AG10803 (cell line): ENCODE results near the gene GALNT2.

Experiments
- DNase-seq: peaks from one replicate; pipeline ENCODE4 v3.0.0; 2010; ENCODE audit warnings: low read depth
- H3K4me3 ChIP-seq: 2 replicates; pipeline ENCODE4 v1.5.1; 2011; ENCODE audit warnings: mild to moderate bottlenecking, low read length, control low read depth
- TF ChIP-seq, protein P1 (sequence below): conservative IDR thresholded peaks from 2 replicates; pipeline ENCODE4 v1.5.1; 2011; ENCODE audit warnings: mild to moderate bottlenecking, low read length, control low read depth, inconsistent platforms

The GALNT2 gene

GRCh38 chr1:230155021-230155420 lies 88.0 kb downstream of the GALNT2 start:
- no peak for DNase-seq
- TF ChIP-seq, protein P1, sequence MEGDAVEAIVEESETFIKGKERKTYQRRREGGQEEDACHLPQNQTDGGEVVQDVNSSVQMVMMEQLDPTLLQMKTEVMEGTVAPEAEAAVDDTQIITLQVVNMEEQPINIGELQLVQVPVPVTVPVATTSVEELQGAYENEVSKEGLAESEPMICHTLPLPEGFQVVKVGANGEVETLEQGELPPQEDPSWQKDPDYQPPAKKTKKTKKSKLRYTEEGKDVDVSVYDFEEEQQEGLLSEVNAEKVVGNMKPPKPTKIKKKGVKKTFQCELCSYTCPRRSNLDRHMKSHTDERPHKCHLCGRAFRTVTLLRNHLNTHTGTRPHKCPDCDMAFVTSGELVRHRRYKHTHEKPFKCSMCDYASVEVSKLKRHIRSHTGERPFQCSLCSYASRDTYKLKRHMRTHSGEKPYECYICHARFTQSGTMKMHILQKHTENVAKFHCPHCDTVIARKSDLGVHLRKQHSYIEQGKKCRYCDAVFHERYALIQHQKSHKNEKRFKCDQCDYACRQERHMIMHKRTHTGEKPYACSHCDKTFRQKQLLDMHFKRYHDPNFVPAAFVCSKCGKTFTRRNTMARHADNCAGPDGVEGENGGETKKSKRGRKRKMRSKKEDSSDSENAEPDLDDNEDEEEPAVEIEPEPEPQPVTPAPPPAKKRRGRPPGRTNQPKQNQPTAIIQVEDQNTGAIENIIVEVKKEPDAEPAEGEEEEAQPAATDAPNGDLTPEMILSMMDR: no peak
- H3K4me3 ChIP-seq: no peak overlapping the region

GRCh38 chr1:230156068-230156467 lies 89.0 kb downstream of the GALNT2 start:
- no peak overlapping the region for H3K4me3 ChIP-seq
- TF ChIP-seq, protein P1: no peak
- no peak for DNase-seq

GRCh38 chr1:230156536-230156935 lies 89.5 kb downstream of the GALNT2 start:
- TF ChIP-seq, protein P1: no peak
- H3K4me3 ChIP-seq: no peak overlapping the region
- DNase-seq: no peak

DNA sequence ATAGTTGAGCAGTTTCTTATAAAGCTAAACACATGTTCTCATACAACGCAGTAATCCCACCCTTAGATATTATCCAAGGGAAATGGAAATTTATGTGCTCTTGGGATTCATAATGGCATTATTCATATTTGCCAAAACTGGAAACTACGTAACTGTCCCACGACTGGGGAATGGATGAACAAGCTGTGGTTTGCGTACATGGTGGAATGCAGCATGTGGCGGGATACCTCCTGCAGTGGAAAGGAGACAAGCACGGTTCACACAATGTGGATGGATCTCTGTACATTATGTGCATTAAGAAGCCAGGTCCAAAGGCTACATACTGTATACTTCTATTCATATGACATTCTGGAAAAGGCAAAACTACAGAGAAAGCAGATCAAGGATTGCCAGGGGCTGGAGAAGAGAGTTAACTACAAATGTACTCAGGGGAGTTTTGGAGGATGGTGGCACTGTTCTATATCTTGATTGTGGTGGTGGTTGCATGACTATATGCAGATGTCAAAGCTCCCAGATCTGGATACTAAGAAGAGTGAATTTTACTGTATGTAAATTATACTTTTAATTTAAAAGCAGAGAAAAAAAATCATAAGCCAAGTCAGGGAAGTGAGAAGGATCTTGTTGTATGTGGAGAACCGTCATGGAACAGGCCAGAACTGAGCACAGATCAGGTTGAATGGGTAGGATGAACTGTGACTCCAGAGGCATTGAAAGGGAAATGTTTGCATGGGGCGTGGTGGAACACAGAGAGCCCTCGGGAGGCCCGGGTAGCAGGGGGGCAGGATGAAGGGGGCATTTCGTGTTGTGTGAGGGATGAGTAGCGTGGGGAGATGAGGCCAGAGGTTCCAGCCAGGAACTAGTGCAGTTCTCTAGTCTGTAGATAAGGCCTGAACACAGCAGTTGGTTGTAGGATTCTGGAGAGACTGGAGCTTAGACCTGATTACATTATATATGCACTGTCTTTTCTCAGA lies 90.7 kb downstream of the GALNT2 start:
- H3K4me3 ChIP-seq: no peak overlapping the region
- TF ChIP-seq, protein P1: no peak
- no peak for DNase-seq

GRCh38 chr1:230158415-230159291 lies 91.6 kb downstream of the GALNT2 start:
- TF ChIP-seq, protein P1: no peak
- no peak for DNase-seq
- H3K4me3 ChIP-seq: no peak overlapping the region

DNA sequence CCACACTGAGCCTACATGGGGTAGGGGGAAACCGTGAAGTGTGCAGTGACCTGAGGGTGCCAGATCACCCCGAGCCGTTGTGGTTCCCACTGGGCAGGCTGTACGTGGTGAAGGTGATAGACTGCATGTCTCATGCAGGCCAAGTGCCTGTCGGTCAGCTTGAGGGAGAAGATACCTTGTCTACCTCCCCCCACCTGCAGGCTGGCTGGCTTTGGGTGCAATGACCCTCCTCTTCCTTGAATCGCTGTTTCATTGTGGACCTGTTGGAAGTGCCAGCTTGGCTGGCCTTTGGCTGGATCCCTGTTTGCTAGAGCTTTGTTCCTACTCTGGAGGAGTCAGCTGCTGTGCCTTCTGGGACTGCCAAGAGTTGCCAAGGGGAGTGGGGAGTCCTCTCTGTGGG lies 92.5 kb downstream of the GALNT2 start:
- no peak for DNase-seq
- no peak overlapping the region for H3K4me3 ChIP-seq
- TF ChIP-seq, protein P1: no peak
